ENCODE results near the gene LHX3. TPM values are rescaled to one million over a fixed set of nuclear protein-coding genes. Genes with fewer than 3 reads are reported as not detected.

LHX3 gene
- total RNA-seq, 5 donors from 2014 or later (not counting 1 experiment from before 2014, with no cell fraction given), result 0.13 to 0.42 TPM; not detected in 3

DNA sequence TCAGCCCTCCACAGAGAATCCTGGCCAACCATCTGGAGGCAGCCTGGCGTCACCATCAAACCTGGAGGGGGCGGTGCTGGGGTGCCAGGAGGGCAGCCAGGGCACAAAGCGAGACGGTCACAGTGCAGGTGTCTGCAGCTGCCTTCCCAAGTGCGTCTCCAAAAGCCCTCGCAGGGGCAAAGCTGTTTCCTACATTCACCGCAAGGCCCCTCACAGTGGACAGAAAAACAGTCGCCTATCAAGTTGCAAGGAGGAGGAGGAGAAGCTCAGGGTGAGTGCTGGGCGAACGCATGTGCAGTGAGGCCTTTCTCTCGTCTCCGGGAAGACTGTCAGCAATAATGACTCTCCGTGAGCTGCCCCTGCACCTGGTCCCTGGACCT, 18.0 kb upstream of the LHX3 start:
- ATAC-seq (replicated peaks in 1 of 4) (no peak), DNase-seq (no peak)
- Histone ChIP-seq H3K36me3 (ENCODE audit: control insufficient read depth in 2 of 2, extremely low read depth in 1 of 2, insufficient read depth in 1 of 2, low read length in 1 of 2) (peaks cover 13 to 53% of the 10 kb centered on the region in 2 donors), H3K4me3 (ENCODE audit: control insufficient read depth in 1 of 2, extremely low read depth in 1 of 2, low read length in 1 of 2) (no peak overlapping the region), H3K9me3 (no peaks in the 10 kb centered on the region), H3K4me1 (ENCODE audit: control insufficient read depth in 1 of 2, extremely low read depth in 1 of 2, insufficient read depth in 2 of 2, low read length in 2 of 2) (peaks cover 0 to 32% of the 10 kb centered on the region in 2 experiments), H3K27ac (ENCODE audit: low read length) (no peak overlapping the region), H3K27me3 (replicated peaks in 1 of 2; ENCODE audit: control insufficient read depth in 2 of 2, extremely low read depth in 1 of 2, insufficient read depth in 2 of 2, low read length in 1 of 2) (no peaks in the 10 kb centered on the region)
- ChIA-PET POLR2A (interaction anchor here in 1 of 2 donors (0.6 kb wide), 1 partner anchor 110 kb away, joined by 11 read pairs; no protein-coding TSS in a partner anchor), CTCF (no interaction called here)
- WGBS (ENCODE audit: insufficient coverage), result 93% methylated on average over 10 of the region's 13 CpGs
- Mint-ChIP-seq H3K4me1 (peaks cover 11 to 29% (median 17%) of the 10 kb centered on the region in 3 donors), H3K36me3 (peaks cover 36% of the 10 kb centered on the region), H3K27ac (no peak overlapping the region), H3K9me3 (no peaks in the 10 kb centered on the region), H3K4me3 (no peak overlapping the region), H3K27me3 (no peaks in the 10 kb centered on the region)

- no peak for DNase-seq
- no peaks in the 10 kb centered on the region for H3K9me3 Mint-ChIP-seq
- no peaks in the 10 kb centered on the region for H3K27me3 Mint-ChIP-seq
- Histone ChIP-seq H3K36me3 (ENCODE audit: control insufficient read depth in 2 of 2, extremely low read depth in 1 of 2, insufficient read depth in 1 of 2, low read length in 1 of 2) (peaks cover 13 to 58% of the 10 kb centered on the region in 2 donors), H3K4me1 (ENCODE audit: control insufficient read depth in 1 of 2, extremely low read depth in 1 of 2, insufficient read depth in 2 of 2, low read length in 2 of 2) (peaks cover 0 to 32% of the 10 kb centered on the region in 2 experiments), H3K9me3 (no peaks in the 10 kb centered on the region), H3K27me3 (replicated peaks in 1 of 2; ENCODE audit: control insufficient read depth in 2 of 2, extremely low read depth in 1 of 2, insufficient read depth in 2 of 2, low read length in 1 of 2) (no peaks in the 10 kb centered on the region), H3K4me3 (ENCODE audit: control insufficient read depth in 1 of 2, extremely low read depth in 1 of 2, low read length in 1 of 2) (no peak overlapping the region), H3K27ac (ENCODE audit: low read length) (no peak overlapping the region)
- H3K36me3 Mint-ChIP-seq, result peaks cover 36% of the 10 kb centered on the region
- no peak overlapping the region for H3K27ac Mint-ChIP-seq
- peaks cover 11 to 28% (median 16%) of the 10 kb centered on the region in 3 donors for H3K4me1 Mint-ChIP-seq
- ChIA-PET CTCF (no interaction called here), POLR2A (no interaction called here)
- no peak overlapping the region for H3K4me3 Mint-ChIP-seq
- no peak for ATAC-seq (replicated peaks in 1 of 4)
- WGBS (ENCODE audit: insufficient coverage), result 96% methylated on average over 38 of the region's 38 CpGs
Measured at GRCh38 chr9:136222166-136222905, 17.4 kb upstream of the LHX3 start.

GRCh38 chr9:136220017-136220729, 15.2 kb upstream of the LHX3 start:
- H3K4me1 Mint-ChIP-seq, result peaks cover 4 to 19% (median 8%) of the 10 kb centered on the region in 3 donors
- no peaks in the 10 kb centered on the region for H3K9me3 Mint-ChIP-seq
- peak in 4 of 35 experiments; percentile 10 to 48 (median 34) for DNase-seq
- H3K9me3 ChIP-seq, result no peaks in the 10 kb centered on the region
- ChIA-PET CTCF (no interaction called here), POLR2A (no interaction called here)
- no peaks in the 10 kb centered on the region for H3K27me3 Mint-ChIP-seq
- H3K4me1 ChIP-seq (ENCODE audit: control insufficient read depth in 1 of 2, extremely low read depth in 1 of 2, insufficient read depth in 2 of 2, low read length in 2 of 2), result peaks cover 0 to 20% of the 10 kb centered on the region in 2 experiments
- peak; percentile 40 to 87 (median 46) for ATAC-seq (replicated peaks in 1 of 4)
- H3K36me3 Mint-ChIP-seq, result peaks cover 45% of the 10 kb centered on the region
- no peaks in the 10 kb centered on the region for H3K27me3 ChIP-seq (replicated peaks in 1 of 2; ENCODE audit: control insufficient read depth in 2 of 2, extremely low read depth in 1 of 2, insufficient read depth in 2 of 2, low read length in 1 of 2)
- no peak overlapping the region for H3K4me3 Mint-ChIP-seq
- H3K27ac Mint-ChIP-seq, result peak overlapping the region; percentile 44 to 52
- WGBS (ENCODE audit: insufficient coverage), result 84% methylated on average over 11 of the region's 15 CpGs
- H3K4me3 ChIP-seq (ENCODE audit: control insufficient read depth in 1 of 2, extremely low read depth in 1 of 2, low read length in 1 of 2), result no peak overlapping the region
- H3K27ac ChIP-seq (ENCODE audit: low read length), result no peak overlapping the region
- H3K36me3 ChIP-seq (ENCODE audit: control insufficient read depth in 2 of 2, extremely low read depth in 1 of 2, insufficient read depth in 1 of 2, low read length in 1 of 2), result peaks cover 23 to 66% of the 10 kb centered on the region in 2 donors

GRCh38 chr9:136219276-136219675, 14.3 kb upstream of the LHX3 start:
- DNase-seq, result no peak
- no peaks in the 10 kb centered on the region for H3K9me3 ChIP-seq
- H3K4me3 ChIP-seq (ENCODE audit: control insufficient read depth in 1 of 2, extremely low read depth in 1 of 2, low read length in 1 of 2), result no peak overlapping the region
- H3K27ac ChIP-seq (ENCODE audit: low read length), result no peak overlapping the region
- CTCF ChIA-PET, result no interaction called here
- H3K27me3 ChIP-seq (replicated peaks in 1 of 2; ENCODE audit: control insufficient read depth in 2 of 2, extremely low read depth in 1 of 2, insufficient read depth in 2 of 2, low read length in 1 of 2), result no peaks in the 10 kb centered on the region
- H3K4me1 Mint-ChIP-seq, result peaks cover 0 to 16% (median 5%) of the 10 kb centered on the region in 3 donors
- H3K4me1 ChIP-seq (ENCODE audit: control insufficient read depth in 1 of 2, extremely low read depth in 1 of 2, insufficient read depth in 2 of 2, low read length in 2 of 2), result peaks cover 0 to 14% of the 10 kb centered on the region in 2 experiments
- WGBS (ENCODE audit: insufficient coverage), result 98% methylated on average over 8 of the region's 13 CpGs
- POLR2A ChIA-PET, result no interaction called here
- peaks cover 50% of the 10 kb centered on the region for H3K36me3 Mint-ChIP-seq
- no peak for ATAC-seq (replicated peaks in 1 of 4)
- no peak overlapping the region for H3K4me3 Mint-ChIP-seq
- peaks cover 27 to 70% of the 10 kb centered on the region in 2 donors for H3K36me3 ChIP-seq (ENCODE audit: control insufficient read depth in 2 of 2, extremely low read depth in 1 of 2, insufficient read depth in 1 of 2, low read length in 1 of 2)
- no peaks in the 10 kb centered on the region for H3K27me3 Mint-ChIP-seq
- no peak overlapping the region for H3K27ac Mint-ChIP-seq
- H3K9me3 Mint-ChIP-seq, result no peaks in the 10 kb centered on the region

- no peak overlapping the region for H3K27ac ChIP-seq (ENCODE audit: low read length)
- 92% methylated on average over 11 of the region's 15 CpGs for WGBS (ENCODE audit: insufficient coverage)
- CTCF ChIA-PET, result no interaction called here
- H3K9me3 ChIP-seq, result no peaks in the 10 kb centered on the region
- no peaks in the 10 kb centered on the region for H3K27me3 ChIP-seq (replicated peaks in 1 of 2; ENCODE audit: control insufficient read depth in 2 of 2, extremely low read depth in 1 of 2, insufficient read depth in 2 of 2, low read length in 1 of 2)
- H3K27me3 Mint-ChIP-seq, result no peaks in the 10 kb centered on the region
- no peak overlapping the region for H3K27ac Mint-ChIP-seq
- POLR2A ChIA-PET, result no interaction called here
- H3K4me3 Mint-ChIP-seq, result no peak overlapping the region
- H3K4me3 ChIP-seq (ENCODE audit: control insufficient read depth in 1 of 2, extremely low read depth in 1 of 2, low read length in 1 of 2), result no peak overlapping the region
- peaks cover 25 to 70% of the 10 kb centered on the region in 2 donors for H3K36me3 ChIP-seq (ENCODE audit: control insufficient read depth in 2 of 2, extremely low read depth in 1 of 2, insufficient read depth in 1 of 2, low read length in 1 of 2)
- H3K4me1 ChIP-seq (ENCODE audit: control insufficient read depth in 1 of 2, extremely low read depth in 1 of 2, insufficient read depth in 2 of 2, low read length in 2 of 2), result peaks cover 0 to 8% of the 10 kb centered on the region in 2 experiments
- H3K36me3 Mint-ChIP-seq, result peaks cover 52% of the 10 kb centered on the region
- no peak for DNase-seq
- peaks cover 0 to 14% (median 5%) of the 10 kb centered on the region in 3 donors for H3K4me1 Mint-ChIP-seq
- H3K9me3 Mint-ChIP-seq, result no peaks in the 10 kb centered on the region
- no peak for ATAC-seq (replicated peaks in 1 of 4)
Measured at GRCh38 chr9:136218673-136219072, 13.7 kb upstream of the LHX3 start.

- Histone ChIP-seq H3K27ac (ENCODE audit: low read length) (no peak overlapping the region), H3K27me3 (replicated peaks in 1 of 2; ENCODE audit: control insufficient read depth in 2 of 2, extremely low read depth in 1 of 2, insufficient read depth in 2 of 2, low read length in 1 of 2) (no peaks in the 10 kb centered on the region), H3K36me3 (ENCODE audit: control insufficient read depth in 2 of 2, extremely low read depth in 1 of 2, insufficient read depth in 1 of 2, low read length in 1 of 2) (peaks cover 24 to 70% of the 10 kb centered on the region in 2 donors), H3K9me3 (no peaks in the 10 kb centered on the region), H3K4me3 (ENCODE audit: control insufficient read depth in 1 of 2, extremely low read depth in 1 of 2, low read length in 1 of 2) (no peak overlapping the region), H3K4me1 (ENCODE audit: control insufficient read depth in 1 of 2, extremely low read depth in 1 of 2, insufficient read depth in 2 of 2, low read length in 2 of 2) (peaks cover 0 to 4% of the 10 kb centered on the region in 2 experiments)
- Mint-ChIP-seq H3K4me1 (peaks cover 0 to 12% (median 5%) of the 10 kb centered on the region in 3 donors), H3K9me3 (no peaks in the 10 kb centered on the region), H3K36me3 (peaks cover 52% of the 10 kb centered on the region), H3K27me3 (no peaks in the 10 kb centered on the region), H3K27ac (no peak overlapping the region), H3K4me3 (no peak overlapping the region)
- ChIA-PET POLR2A (no interaction called here), CTCF (no interaction called here)
- ATAC-seq (replicated peaks in 1 of 4) (no peak), DNase-seq (no peak)
- 96% methylated on average over 10 of the region's 16 CpGs for WGBS (ENCODE audit: insufficient coverage)
Measured at GRCh38 chr9:136218271-136218670, 13.3 kb upstream of the LHX3 start.

All from T-cell (primary cell).